ENCODE data around the gene AVPI1. TPM values are rescaled to one million over a fixed set of nuclear protein-coding genes. Genes with fewer than 3 reads are reported as not detected.

The AVPI1 gene
- total and polyA plus RNA-seq, 2 of the 13 experiments (the other 11 are each of a cell fraction or from before 2014, with no cell fraction given), result 39.8 to 61.2 TPM

- TF ChIP-seq ZNF567 (CRISPR knock-in tag; IDR thresholded peaks at IDR 0.05; ENCODE audit: borderline replicate concordance) (peak; percentile 33; the same call in 1 of the 2 replicates), GABPB1 (CRISPR knock-in tag; IDR thresholded peaks at IDR 0.05) (peak; percentile 18; the same call in 1 of the 2 replicates), ATF3 (CRISPR knock-in tag; IDR thresholded peaks at IDR 0.05) (no peak), ZNF281 (CRISPR knock-in tag; IDR thresholded peaks at IDR 0.05; ENCODE audit: borderline replicate concordance) (no peak; the same call in 1 of the 2 replicates), ZNF83 (CRISPR knock-in tag; IDR thresholded peaks at IDR 0.05; ENCODE audit: borderline replicate concordance) (no peak), ETV6 (CRISPR knock-in tag; conservative IDR thresholded peaks at IDR 0.05) (no peak), RARA (CRISPR knock-in tag; IDR thresholded peaks at IDR 0.05) (peak; percentile 87), TIGD3 (CRISPR knock-in tag; IDR thresholded peaks at IDR 0.05; ENCODE audit: borderline replicate concordance) (no peak), TFAP4 (IDR thresholded peaks at IDR 0.05; ENCODE audit: borderline replicate concordance, low read depth) (no peak; the same call in 1 of the 2 replicates), CSRNP1 (CRISPR knock-in tag; IDR thresholded peaks at IDR 0.05) (no peak), HDAC2 (CRISPR knock-in tag; IDR thresholded peaks at IDR 0.05) (peak; percentile 75), ZNF775 (CRISPR knock-in tag; IDR thresholded peaks at IDR 0.05; ENCODE audit: borderline replicate concordance) (no peak), PHF21A (CRISPR knock-in tag; IDR thresholded peaks at IDR 0.05) (peak; percentile 88), EZH2 (conservative IDR thresholded peaks at IDR 0.05; ENCODE audit: low read depth, low read length) (no peak), AHR (CRISPR knock-in tag; IDR thresholded peaks at IDR 0.05) (0 out of 2 replicates have a peak, but pooled peaks have one; percentile 35), FIP1L1 (IDR thresholded peaks at IDR 0.05; ENCODE audit: borderline replicate concordance, insufficient read depth, low read depth, low read length) (no peak), MXD1 (CRISPR knock-in tag; IDR thresholded peaks at IDR 0.05) (peak; percentile 57; the same call in 1 of the 2 replicates), RELA (CRISPR knock-in tag; IDR thresholded peaks at IDR 0.05) (no peak), KLF12 (CRISPR knock-in tag; IDR thresholded peaks at IDR 0.05; ENCODE audit: borderline replicate concordance) (0 out of 2 replicates have a peak, but pooled peaks have one; percentile 20)
Observed at GRCh38 chr10:97707134-97707861, 20.3 kb upstream of the AVPI1 start (continued).

All from HepG2 (cell line).